Neural cell (in vitro differentiated cells): ENCODE results near the gene NTN5.

ENCODE experiments used
- EZH2 ChIP-seq: fragments of 200-600, 300-800 bp; shearing (Covaris generic), sonication (generic); IDR thresholded peaks from 2 replicates; pipeline ENCODE4 v1.6.1; 2014; ENCODE audit warnings: antibody characterized with exemption, low read length, borderline replicate concordance, mild to moderate bottlenecking; ENCODE audit not compliant: insufficient read depth, poor library complexity, severe bottlenecking
- POLR2AphosphoS5 ChIP-seq: IDR thresholded peaks from 2 replicates; pipeline ENCODE4 v1.6.1; 2012
- TAF1 ChIP-seq: IDR thresholded peaks from 2 replicates; pipeline ENCODE4 v1.6.1; 2012; ENCODE audit warnings: low read depth
- TF ChIP-seq, protein P1 (sequence below): fragments of 450-650 bp; IDR thresholded peaks from 2 replicates; pipeline ENCODE4 v1.5.1; 2014; ENCODE audit warnings: antibody characterized with exemption, mild to moderate bottlenecking, moderate library complexity; ENCODE audit not compliant: poor library complexity, severe bottlenecking
- TF ChIP-seq, protein P2 (sequence below): IDR thresholded peaks from 2 replicates; pipeline ENCODE4 v1.6.1; 2012; ENCODE audit warnings: borderline replicate concordance

DNA sequence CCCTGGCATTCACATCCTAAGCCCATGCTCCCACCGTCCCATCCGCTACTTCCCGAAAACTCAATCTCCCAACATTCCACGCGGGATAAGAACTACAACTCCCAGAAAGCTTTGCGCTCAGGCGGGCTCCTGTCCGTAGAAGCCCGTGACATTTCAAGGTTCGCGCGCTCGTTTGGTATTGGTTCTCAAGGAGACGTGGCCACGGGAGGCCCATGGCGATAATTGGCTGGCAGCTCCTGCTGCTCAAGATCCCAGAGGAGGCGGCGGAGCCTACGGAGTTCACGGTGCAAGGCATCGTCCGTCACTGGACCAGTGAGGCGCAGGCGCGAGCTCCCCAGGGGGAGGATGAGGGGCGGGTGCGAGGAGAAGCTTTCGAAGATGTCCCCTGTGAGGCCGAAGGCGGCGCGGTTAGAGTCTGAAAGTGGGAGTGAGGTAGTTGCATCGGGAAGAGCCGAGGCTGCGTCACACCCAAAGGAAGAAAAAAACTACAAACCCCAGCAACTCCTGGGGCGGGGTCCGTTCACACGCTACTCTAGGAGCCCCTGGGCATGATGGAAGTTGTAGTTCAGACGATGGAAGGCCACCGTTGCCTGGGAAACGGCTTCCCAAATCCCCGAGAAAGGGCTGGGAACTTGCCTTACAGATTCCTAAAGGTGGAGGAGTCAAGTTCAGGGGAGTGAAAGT, 47.9 kb upstream of the NTN5 start:
- TF ChIP-seq POLR2AphosphoS5 = peak; percentile 35
- TF ChIP-seq EZH2 = no peak
- TF ChIP-seq, protein P1, sequence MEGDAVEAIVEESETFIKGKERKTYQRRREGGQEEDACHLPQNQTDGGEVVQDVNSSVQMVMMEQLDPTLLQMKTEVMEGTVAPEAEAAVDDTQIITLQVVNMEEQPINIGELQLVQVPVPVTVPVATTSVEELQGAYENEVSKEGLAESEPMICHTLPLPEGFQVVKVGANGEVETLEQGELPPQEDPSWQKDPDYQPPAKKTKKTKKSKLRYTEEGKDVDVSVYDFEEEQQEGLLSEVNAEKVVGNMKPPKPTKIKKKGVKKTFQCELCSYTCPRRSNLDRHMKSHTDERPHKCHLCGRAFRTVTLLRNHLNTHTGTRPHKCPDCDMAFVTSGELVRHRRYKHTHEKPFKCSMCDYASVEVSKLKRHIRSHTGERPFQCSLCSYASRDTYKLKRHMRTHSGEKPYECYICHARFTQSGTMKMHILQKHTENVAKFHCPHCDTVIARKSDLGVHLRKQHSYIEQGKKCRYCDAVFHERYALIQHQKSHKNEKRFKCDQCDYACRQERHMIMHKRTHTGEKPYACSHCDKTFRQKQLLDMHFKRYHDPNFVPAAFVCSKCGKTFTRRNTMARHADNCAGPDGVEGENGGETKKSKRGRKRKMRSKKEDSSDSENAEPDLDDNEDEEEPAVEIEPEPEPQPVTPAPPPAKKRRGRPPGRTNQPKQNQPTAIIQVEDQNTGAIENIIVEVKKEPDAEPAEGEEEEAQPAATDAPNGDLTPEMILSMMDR = peak; percentile 42
- TF ChIP-seq, protein P2, sequence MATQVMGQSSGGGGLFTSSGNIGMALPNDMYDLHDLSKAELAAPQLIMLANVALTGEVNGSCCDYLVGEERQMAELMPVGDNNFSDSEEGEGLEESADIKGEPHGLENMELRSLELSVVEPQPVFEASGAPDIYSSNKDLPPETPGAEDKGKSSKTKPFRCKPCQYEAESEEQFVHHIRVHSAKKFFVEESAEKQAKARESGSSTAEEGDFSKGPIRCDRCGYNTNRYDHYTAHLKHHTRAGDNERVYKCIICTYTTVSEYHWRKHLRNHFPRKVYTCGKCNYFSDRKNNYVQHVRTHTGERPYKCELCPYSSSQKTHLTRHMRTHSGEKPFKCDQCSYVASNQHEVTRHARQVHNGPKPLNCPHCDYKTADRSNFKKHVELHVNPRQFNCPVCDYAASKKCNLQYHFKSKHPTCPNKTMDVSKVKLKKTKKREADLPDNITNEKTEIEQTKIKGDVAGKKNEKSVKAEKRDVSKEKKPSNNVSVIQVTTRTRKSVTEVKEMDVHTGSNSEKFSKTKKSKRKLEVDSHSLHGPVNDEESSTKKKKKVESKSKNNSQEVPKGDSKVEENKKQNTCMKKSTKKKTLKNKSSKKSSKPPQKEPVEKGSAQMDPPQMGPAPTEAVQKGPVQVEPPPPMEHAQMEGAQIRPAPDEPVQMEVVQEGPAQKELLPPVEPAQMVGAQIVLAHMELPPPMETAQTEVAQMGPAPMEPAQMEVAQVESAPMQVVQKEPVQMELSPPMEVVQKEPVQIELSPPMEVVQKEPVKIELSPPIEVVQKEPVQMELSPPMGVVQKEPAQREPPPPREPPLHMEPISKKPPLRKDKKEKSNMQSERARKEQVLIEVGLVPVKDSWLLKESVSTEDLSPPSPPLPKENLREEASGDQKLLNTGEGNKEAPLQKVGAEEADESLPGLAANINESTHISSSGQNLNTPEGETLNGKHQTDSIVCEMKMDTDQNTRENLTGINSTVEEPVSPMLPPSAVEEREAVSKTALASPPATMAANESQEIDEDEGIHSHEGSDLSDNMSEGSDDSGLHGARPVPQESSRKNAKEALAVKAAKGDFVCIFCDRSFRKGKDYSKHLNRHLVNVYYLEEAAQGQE = no peak
- TF ChIP-seq TAF1 = no peak
